ENCODE results near the gene SDK2.
"Not testable (repeated sequence)": the region's sequence is repeated elsewhere in the genome, so short reads cannot be mapped to it uniquely, and the experiment has no call there.

SDK2 gene

DNA sequence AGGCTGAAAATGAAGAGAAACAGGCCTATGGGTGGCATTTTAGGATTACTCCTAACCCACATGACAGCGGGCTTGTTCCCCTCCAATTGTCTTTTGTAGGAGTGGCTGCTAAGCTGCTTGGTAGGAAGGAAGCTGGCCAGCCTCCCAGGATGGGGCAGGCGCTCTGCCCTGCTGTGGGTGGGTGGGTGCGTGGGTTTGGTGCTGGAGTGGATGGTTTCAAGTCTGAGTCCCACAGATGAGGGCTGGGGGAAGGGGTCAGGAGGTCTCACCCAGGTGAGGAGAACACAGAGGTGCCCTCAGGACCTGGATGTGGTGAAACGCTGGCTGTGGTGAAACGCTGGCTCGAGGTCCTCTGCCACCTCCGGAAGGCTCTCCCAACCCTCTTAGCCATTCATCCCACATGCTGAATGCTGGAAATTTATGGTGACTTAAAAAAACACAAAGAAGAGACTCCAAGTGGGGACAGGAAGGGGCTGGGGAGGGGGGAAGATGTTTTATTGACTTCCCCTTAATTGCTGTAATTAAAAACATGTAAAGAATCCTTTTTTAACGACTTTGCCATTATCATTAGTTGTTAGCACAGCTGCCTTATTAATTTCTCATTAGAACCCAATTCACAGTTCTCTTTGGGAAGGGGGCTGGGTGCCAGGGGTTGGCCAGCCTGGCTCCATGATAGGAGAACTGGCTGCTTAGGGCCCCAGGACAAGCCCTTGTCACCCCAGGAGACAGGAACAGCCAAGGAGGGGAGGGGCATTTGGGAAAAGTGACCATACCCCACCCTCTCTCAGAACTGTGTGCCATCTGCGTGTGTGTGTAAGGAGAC is 178.9 kb downstream of the SDK2 start:
- H3K4me3 ChIP-seq (ENCODE audit: low read length) = no peak overlapping the region
- TF ChIP-seq, protein P1, sequence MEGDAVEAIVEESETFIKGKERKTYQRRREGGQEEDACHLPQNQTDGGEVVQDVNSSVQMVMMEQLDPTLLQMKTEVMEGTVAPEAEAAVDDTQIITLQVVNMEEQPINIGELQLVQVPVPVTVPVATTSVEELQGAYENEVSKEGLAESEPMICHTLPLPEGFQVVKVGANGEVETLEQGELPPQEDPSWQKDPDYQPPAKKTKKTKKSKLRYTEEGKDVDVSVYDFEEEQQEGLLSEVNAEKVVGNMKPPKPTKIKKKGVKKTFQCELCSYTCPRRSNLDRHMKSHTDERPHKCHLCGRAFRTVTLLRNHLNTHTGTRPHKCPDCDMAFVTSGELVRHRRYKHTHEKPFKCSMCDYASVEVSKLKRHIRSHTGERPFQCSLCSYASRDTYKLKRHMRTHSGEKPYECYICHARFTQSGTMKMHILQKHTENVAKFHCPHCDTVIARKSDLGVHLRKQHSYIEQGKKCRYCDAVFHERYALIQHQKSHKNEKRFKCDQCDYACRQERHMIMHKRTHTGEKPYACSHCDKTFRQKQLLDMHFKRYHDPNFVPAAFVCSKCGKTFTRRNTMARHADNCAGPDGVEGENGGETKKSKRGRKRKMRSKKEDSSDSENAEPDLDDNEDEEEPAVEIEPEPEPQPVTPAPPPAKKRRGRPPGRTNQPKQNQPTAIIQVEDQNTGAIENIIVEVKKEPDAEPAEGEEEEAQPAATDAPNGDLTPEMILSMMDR (conservative IDR thresholded peaks at IDR 0.05; ENCODE audit: low read depth, low read length) = no peak
- no peak for DNase-seq (ENCODE audit: low read depth)

DNA sequence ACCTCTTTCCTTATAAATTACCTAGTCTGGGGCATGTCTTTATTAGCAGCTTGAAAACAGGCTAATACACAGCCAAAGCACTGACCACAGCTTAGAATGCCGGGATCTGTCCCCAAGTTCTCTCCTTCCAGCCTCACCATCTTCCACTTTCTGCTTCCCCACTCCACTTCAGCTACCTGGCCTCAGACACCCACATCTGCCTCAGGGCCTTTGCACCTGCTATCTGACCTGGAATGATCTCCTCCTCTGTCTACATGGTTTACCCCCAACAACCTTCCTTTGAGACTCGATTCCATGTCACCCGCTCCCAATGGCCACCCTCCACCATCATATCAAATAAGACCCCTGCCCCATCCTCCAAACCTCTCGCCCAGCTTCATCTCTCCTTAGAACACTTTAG is 179.8 kb downstream of the SDK2 start:
- TF ChIP-seq, protein P1 (conservative IDR thresholded peaks at IDR 0.05; ENCODE audit: low read depth, low read length) = no peak
- H3K4me3 ChIP-seq (ENCODE audit: low read length) = no peak overlapping the region

DNA sequence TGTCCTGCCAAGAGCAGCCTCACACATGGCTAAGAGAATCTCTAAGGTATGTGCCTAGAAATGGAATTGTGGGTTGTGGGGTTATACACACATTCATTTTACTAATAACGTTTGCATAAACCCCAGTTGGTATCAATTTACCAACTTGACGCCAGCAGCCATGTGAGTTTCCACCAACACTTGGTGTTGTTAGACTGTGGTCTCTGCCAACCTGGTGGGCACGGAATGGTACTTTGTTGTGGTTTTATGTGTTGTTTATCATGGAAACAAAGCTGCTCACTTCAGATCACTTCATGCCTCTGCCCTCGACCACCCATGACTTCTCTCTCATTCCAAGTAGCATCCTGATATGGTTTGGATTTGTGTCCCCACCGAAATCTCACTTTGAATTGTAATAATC is 180.4 kb downstream of the SDK2 start:
- TF ChIP-seq, protein P1 (conservative IDR thresholded peaks at IDR 0.05; ENCODE audit: low read depth, low read length) = no peak
- DNase-seq (ENCODE audit: low read depth) = no peak
- H3K4me3 ChIP-seq (ENCODE audit: low read length) = no peak overlapping the region

More for the DNA sequence above, 179.8 kb downstream of the SDK2 start:
- no peak for DNase-seq (ENCODE audit: low read depth)

DNA sequence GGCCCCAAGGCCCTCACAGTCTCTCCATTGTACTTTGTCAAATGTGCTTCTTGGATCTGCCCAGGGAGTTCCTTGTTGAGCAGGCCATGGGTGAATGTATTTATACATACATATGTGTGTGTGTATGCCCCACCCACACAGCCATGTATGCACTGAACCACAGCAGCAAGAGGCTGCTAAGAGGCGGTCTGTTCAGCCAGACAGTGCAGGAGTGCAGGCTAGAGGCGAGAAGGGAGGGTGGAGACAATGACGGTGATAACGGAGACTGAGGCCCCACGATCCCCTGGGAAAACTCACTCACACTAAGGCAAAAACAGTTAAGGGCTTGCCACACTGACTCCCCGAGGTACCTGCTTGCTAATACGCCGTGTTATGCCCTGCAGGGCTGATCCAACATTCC is 181.4 kb downstream of the SDK2 start:
- TF ChIP-seq, protein P1 (conservative IDR thresholded peaks at IDR 0.05; ENCODE audit: low read depth, low read length) = no peak
- no peak overlapping the region for H3K4me3 ChIP-seq (ENCODE audit: low read length)
- DNase-seq (ENCODE audit: low read depth) = no peak

DNA sequence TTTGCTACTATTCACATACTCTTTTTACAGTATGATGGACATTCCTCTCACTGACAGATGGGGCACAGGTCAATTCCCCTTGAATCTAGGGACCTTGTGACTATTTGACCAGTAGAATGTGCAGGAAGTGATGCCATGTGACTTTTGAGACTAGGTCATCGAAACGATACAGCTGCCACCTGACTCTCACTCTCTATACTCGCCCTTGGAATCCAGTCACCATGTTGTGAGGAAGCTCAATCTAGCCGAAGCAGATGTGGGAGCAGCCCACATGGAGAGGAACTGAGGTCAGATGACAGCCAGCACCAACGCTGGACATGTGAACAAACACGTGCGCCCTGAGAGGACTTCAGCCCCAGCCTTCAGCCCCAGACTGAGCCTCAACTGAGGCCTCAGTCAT is 184.3 kb downstream of the SDK2 start:
- no peak for DNase-seq (ENCODE audit: low read depth)
- TF ChIP-seq, protein P1 (conservative IDR thresholded peaks at IDR 0.05; ENCODE audit: low read depth, low read length) = no peak
- no peak overlapping the region for H3K4me3 ChIP-seq (ENCODE audit: low read length)

DNA sequence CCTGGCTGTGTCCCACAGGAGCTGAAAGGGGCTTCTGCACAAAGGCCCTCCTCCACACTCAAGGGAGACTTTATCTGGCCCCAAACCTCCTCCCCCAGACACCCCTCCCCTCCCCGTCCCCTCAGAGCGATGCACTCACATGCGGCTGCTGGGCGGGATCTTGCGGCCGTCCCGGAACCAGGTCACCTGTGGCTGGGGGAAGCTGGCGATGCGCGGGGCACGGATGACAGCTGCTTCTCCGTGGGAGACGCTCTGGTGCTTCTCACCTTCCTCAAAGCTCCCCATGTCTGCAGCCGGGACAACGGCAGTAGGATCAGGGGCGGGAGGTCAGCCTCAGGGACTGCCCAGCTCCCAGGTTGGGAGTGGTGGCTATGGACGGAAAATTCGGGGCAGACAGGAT is 188.5 kb downstream of the SDK2 start:
- DNase-seq (ENCODE audit: low read depth) = no peak
- TF ChIP-seq, protein P1 (conservative IDR thresholded peaks at IDR 0.05; ENCODE audit: low read depth, low read length) = no peak
- no peak overlapping the region for H3K4me3 ChIP-seq (ENCODE audit: low read length)

DNA sequence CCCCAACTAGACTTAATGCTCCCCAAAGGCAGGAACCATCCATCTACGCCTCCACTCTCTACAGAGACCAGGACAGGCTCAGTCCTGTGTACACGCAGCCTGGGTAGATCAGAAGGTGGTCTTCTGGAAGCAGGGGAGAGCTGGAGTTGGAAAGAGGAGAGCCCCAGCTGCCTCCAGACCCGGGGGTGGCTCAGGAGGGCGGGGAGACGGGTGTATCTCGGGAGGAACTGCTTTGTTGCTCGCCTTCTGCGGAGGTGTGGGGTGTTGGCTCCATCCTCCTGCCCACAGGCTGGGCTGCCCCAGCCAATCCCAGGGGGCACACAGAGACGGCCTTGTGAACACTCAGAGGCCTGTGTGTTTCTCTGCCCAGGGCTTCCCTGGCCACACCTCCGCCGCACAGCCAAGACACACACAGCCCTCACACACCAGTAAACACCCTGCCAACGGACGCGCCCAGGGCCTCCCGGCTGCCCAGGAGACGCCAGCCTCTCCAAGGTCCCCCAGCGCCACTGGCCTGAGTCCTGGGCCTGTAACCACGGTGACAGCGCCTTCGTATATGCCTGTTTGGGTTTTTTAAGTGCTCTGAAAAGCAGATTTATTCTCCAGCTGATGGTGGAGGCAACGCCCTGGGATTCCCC is 189.1 kb downstream of the SDK2 start:
- no peak for DNase-seq (ENCODE audit: low read depth)
- TF ChIP-seq, protein P1 (conservative IDR thresholded peaks at IDR 0.05; ENCODE audit: low read depth, low read length) = no peak
- H3K4me3 ChIP-seq (ENCODE audit: low read length) = no peak overlapping the region

DNA sequence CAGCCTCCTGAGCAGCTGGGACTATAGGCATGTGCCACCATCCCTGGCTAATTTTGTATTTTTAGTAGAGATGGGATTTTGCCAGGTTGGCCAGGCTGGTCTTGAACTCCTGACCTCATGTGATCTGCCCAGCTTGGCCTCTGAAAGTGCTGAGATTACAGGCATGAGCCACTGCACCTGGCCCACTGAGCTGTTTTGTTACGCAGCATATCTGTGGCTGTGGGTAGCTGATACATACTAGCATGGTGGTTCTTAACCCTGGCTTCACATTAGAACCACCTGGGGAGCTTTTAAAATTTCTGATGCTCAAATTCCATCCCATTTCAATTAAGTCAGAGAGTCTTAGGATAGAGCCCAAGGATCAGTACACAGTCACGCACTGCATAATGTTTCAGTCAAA is 190.8 kb downstream of the SDK2 start:
- DNase-seq (ENCODE audit: low read depth); H3K4me3 ChIP-seq (ENCODE audit: low read length): not testable (repeated sequence)
